NB4 (cell line): ENCODE results near the gene MICOS13.

Experiments used
- CTCF ChIP-seq: IDR thresholded peaks from one replicate; pipeline ENCODE4 v1.5.1; 2012; ENCODE audit warnings: low read depth, low read length
- MAX ChIP-seq: IDR thresholded peaks from 2 replicates; pipeline ENCODE4 v1.6.1; 2011; ENCODE audit warnings: low read depth, low read length

GRCh38 chr19:5727453-5728050 lies 47.2 kb upstream of the MICOS13 start:
- no peak for TF ChIP-seq CTCF
- TF ChIP-seq MAX, result no peak
